Measurements from ENCODE around the gene HIP1R. TPM values are rescaled to one million over a fixed set of nuclear protein-coding genes. Genes with fewer than 3 reads are reported as not detected.

Gene HIP1R
- total RNA-seq, 1 donor from 2014 or later, result 115 TPM

GRCh38 chr12:122846622-122847515 lies 11.6 kb downstream of the HIP1R start:
- DNase-seq (ENCODE audit: low spot score), result no peak

GRCh38 chr12:122847516-122847836 lies 12.2 kb downstream of the HIP1R start:
- no peak for DNase-seq (ENCODE audit: low spot score)

- no peak for DNase-seq (ENCODE audit: low spot score)
These were observed 12.7 kb downstream of the HIP1R start for GRCh38 chr12:122847921-122848421.

- no peak for DNase-seq (ENCODE audit: low spot score)
These were observed 13.5 kb downstream of the HIP1R start for GRCh38 chr12:122848471-122849351.

GRCh38 chr12:122849352-122850047 lies 14.2 kb downstream of the HIP1R start:
- DNase-seq (ENCODE audit: low spot score), result no peak

- DNase-seq (ENCODE audit: low spot score), result no peak
These were observed 14.8 kb downstream of the HIP1R start for GRCh38 chr12:122850048-122850445.

- no peak for DNase-seq (ENCODE audit: low spot score)
These were observed 15.6 kb downstream of the HIP1R start for GRCh38 chr12:122850695-122851350.

- no peak for DNase-seq (ENCODE audit: low spot score)
These were observed 16.6 kb downstream of the HIP1R start for GRCh38 chr12:122851820-122852219.

GRCh38 chr12:122852336-122853275 lies 17.3 kb downstream of the HIP1R start:
- DNase-seq (ENCODE audit: low spot score), result no peak

- no peak for DNase-seq (ENCODE audit: low spot score)
These were observed 18.5 kb downstream of the HIP1R start for GRCh38 chr12:122853582-122854245.

GRCh38 chr12:122854554-122854953 lies 19.3 kb downstream of the HIP1R start:
- no peak for DNase-seq (ENCODE audit: low spot score)

- no peak for DNase-seq (ENCODE audit: low spot score)
These were observed 20.0 kb downstream of the HIP1R start for GRCh38 chr12:122855071-122855829.

GRCh38 chr12:122855928-122856831 lies 20.9 kb downstream of the HIP1R start:
- no peak for DNase-seq (ENCODE audit: low spot score)

GRCh38 chr12:122856999-122857671 lies 21.9 kb downstream of the HIP1R start:
- no peak for DNase-seq (ENCODE audit: low spot score)

- DNase-seq (ENCODE audit: low spot score), result no peak
These were observed 22.9 kb downstream of the HIP1R start for GRCh38 chr12:122858171-122858570.

- no peak for DNase-seq (ENCODE audit: low spot score)
These were observed 23.5 kb downstream of the HIP1R start for GRCh38 chr12:122858591-122859302.
